Measurements from ENCODE around the gene CPLANE1. TPM values are rescaled to one million over a fixed set of nuclear protein-coding genes. Genes with fewer than 3 reads are reported as not detected.
A peak's percentile ranks its signal among the peaks of the same experiment; 100 is the strongest.

The CPLANE1 gene
- total RNA-seq, 2 donors from 2014 or later: 5.4 to 6.9 TPM

DNA sequence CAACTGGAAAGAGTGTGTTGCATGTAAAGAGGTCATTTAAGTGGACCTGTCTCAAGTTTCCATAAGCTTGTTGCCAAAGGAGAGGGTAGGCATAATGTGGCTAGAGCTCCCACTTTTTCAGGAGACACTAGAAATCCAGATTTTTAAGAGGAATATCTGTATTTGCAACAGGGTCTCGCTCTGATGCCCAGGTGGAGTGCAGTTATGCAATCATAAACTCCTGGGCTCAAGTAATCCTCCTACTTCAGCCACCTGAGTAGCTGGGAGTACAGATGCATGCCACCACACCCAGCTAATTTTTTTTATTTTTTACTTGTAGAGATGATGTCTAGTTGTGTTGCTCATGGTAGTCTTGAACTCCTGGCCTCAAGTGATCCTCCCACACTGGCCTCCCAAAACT is 189.1 kb downstream of the CPLANE1 start:
- no peaks in the 10 kb centered on the region for H3K9me3 Mint-ChIP-seq
- no peak for ATAC-seq
- no peaks in the 10 kb centered on the region for H3K36me3 Mint-ChIP-seq
- DNase-seq (ENCODE audit: low spot score in 2 of 2): no peak
- H3K27ac Mint-ChIP-seq: no peak overlapping the region

DNA sequence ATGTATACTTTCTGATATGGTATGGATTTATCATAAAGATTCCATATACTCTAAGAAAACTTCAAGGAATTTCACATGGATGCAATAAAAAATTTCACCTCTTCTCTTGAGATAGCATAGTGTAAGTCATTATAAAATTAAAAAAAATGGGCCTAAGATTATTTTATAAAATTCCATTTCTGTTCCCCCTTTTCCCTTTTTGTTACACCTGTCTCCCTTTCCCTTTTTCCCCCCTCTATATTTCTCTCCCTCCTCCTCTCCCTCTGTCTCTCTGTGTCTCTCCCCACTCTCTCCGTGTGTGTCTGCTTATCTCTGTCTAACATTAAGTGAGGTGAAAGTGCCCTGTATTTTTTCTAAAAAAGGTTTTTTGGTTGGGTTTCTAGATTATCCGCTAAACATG is 192.4 kb downstream of the CPLANE1 start:
- DNase-seq (ENCODE audit: low spot score in 2 of 2) (no peak), ATAC-seq (no peak)
- peak overlapping the region in 1 of 2 donors; percentile 18 for H3K27ac Mint-ChIP-seq
- no peaks in the 10 kb centered on the region for H3K9me3 Mint-ChIP-seq
- peaks cover 0 to 4% of the 10 kb centered on the region in 2 donors for H3K36me3 Mint-ChIP-seq

Other genes with a start within 250 kb of the CPLANE1 start
- gene NUP155, start 121.7 kb upstream of the CPLANE1 start, total RNA-seq: 10 to 100 TPM; 78.4 to 90.6 TPM
- 10 to 100 TPM; 22.7 to 35.8 TPM for gene WDR70, start 129.9 kb upstream of the CPLANE1 start, total RNA-seq

All from activated naive CD4-positive, alpha-beta T cell treated with anti-CD3 and anti-CD28 coated beads, Interleukin-2, amount 50 U/mL, for 72 hours (primary cell).